Activated CD4-positive, alpha-beta T cell treated with anti-CD3 and anti-CD28 coated beads, Interleukin-2, amount 10 ng/mL, durations not matched to agents 7 days and 5 days (primary cell): Measurements from ENCODE around the gene ALDH1L1. TPM values are rescaled to one million over a fixed set of nuclear protein-coding genes. Genes with fewer than 3 reads are reported as not detected.

Source experiments
- CTCF ChIA-PET: fragments of 350-600 bp; sonication (Branson Sonifier 250); formaldehyde crosslinking; loops from one replicate; lab custom pipeline; 2021; ENCODE audit warnings: antibody characterized with exemption; lab: Charles Lee
- POLR2A ChIA-PET: fragments of 350-600 bp; sonication (Branson Sonifier 250); formaldehyde crosslinking; loops from one replicate; lab custom pipeline; 2021; ENCODE audit warnings: antibody characterized with exemption; lab: Charles Lee
- DNase-seq: peaks from one replicate; pipeline ENCODE4 v3.0.0-alpha.2; 2020
- H3K27ac Mint-ChIP-seq: one replicate; pipeline ENCODE4 v1.8.0; 2021; ENCODE audit warnings: mild to moderate bottlenecking, moderate library complexity, mixed read lengths
- H3K27me3 Mint-ChIP-seq: one replicate; pipeline ENCODE4 v1.8.0; 2021; ENCODE audit warnings: mixed read lengths
- H3K36me3 Mint-ChIP-seq: one replicate; pipeline ENCODE4 v1.8.0; 2021; ENCODE audit warnings: low read depth, mixed read lengths
- H3K4me1 Mint-ChIP-seq: one replicate; pipeline ENCODE4 v1.8.0; 2021; ENCODE audit warnings: mixed read lengths
- H3K4me3 Mint-ChIP-seq: one replicate; pipeline ENCODE4 v1.8.0; 2021; ENCODE audit warnings: mild to moderate bottlenecking, moderate library complexity, mixed read lengths
- H3K9me3 Mint-ChIP-seq: one replicate; pipeline ENCODE4 v1.8.0; 2021; ENCODE audit warnings: mixed read lengths
- total RNA-seq, 2 experiments: library from RNA; stranded (reverse); gene quantifications; one replicate each; pipeline ENCODE4 v1.2.3, GENCODE V29; 2021

Gene ALDH1L1
- total RNA-seq, 2 experiments from 2014 or later: not detected

DNA sequence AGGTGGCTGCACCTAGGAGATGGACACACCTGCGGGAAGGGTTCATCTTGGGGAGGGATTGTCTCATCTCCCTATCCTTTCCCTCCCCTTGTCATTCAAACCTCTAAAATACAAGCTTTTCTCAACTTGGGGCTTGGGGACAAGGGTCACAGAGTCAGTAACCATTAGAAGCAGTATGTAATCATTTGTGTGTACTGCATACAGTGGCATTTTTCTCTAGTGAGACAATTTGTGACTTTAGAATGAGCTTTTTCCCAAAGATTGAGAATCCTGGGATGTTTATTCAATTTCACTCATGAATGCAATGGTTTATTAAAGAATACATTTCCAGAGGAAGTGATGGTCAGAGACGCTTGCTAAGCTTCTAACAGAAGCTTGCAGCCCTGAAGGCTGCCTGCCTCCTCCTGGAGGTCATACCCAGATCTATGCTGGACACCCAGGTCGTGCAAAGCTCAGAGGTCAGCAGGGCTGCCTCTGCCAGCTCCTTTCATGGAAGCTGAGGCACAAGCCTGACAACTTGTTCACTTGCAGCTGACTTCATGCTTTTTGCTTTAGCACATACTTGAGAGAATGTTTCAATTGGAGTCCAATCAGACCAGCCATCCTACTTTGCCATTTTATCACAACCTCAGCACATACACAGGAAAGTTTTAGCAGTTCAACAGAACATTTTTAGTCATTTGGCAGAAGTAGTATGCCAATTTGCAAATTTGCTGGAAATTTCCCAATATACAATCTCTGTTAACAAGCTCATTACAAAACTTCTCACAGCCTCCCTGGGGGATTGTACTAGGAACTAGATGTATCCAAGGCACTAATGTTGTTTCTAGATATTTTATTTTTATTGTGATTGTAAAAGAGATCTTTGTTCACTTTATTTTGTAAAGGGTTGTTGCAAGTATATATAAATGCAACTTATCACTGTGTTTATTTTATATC lies 25.6 kb upstream of the ALDH1L1 start:
- no peaks in the 10 kb centered on the region for H3K4me1 Mint-ChIP-seq
- ChIA-PET POLR2A (no interaction called here), CTCF (no interaction called here)
- H3K27me3 Mint-ChIP-seq: peaks cover 11% of the 10 kb centered on the region
- H3K27ac Mint-ChIP-seq: no peak overlapping the region
- H3K9me3 Mint-ChIP-seq: no peaks in the 10 kb centered on the region
- H3K4me3 Mint-ChIP-seq: no peak overlapping the region
- DNase-seq: no peak
- H3K36me3 Mint-ChIP-seq: no peaks in the 10 kb centered on the region

GRCh38 chr3:126202680-126203079 lies 22.3 kb upstream of the ALDH1L1 start:
- Mint-ChIP-seq H3K4me1 (no peaks in the 10 kb centered on the region), H3K36me3 (no peaks in the 10 kb centered on the region), H3K27ac (no peak overlapping the region), H3K27me3 (peaks cover 10% of the 10 kb centered on the region), H3K4me3 (no peak overlapping the region), H3K9me3 (no peaks in the 10 kb centered on the region)
- ChIA-PET POLR2A (no interaction called here), CTCF (interaction anchor here (0.7 kb wide), 1 partner anchor 1320 kb away, joined by 3 read pairs; no protein-coding TSS in a partner anchor)
- no peak for DNase-seq

DNA sequence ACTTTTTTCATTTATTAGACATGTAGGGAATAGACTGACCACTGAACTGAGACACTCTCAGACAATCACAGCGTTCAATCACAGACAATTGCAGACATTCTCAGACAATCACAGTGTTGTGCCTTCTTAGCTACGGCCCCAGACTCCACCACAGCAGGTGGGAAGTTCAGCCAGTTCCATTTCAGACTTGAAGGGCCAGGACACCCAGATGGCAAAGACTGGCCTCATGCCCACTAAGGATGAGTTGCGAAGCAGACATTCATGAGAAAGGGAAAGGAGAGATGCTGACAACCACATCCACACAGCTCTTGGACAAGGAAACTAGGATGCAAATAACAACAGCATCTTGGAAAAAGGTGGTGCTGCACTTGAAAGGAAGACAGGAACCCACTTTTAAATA lies 21.9 kb upstream of the ALDH1L1 start:
- no peak for DNase-seq
- Mint-ChIP-seq H3K27me3 (peaks cover 10% of the 10 kb centered on the region), H3K4me1 (no peaks in the 10 kb centered on the region), H3K4me3 (no peak overlapping the region), H3K9me3 (no peaks in the 10 kb centered on the region), H3K27ac (no peak overlapping the region), H3K36me3 (no peaks in the 10 kb centered on the region)
- ChIA-PET CTCF (interaction anchor here (0.7 kb wide), 1 partner anchor 1320 kb away, joined by 3 read pairs; no protein-coding TSS in a partner anchor), POLR2A (no interaction called here)

DNA sequence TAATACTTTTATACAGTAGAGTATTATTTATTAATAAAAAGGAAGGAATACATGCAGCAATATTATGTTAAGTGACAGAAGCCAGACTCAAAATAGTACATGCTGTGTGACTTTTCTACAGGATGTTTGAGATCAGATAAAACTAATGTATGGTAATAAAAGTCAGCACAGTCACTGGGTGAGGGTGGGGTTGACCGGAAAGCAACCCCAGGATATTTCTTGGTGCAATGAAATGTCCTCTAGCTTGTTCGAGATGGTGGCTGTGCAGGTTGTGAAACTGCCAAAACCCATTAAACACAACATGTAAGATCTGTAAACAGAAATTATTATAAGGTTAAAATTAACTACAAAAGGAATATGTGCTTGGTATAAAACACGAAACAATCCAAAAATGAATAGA lies 20.8 kb upstream of the ALDH1L1 start:
- CTCF ChIA-PET: no interaction called here
- Mint-ChIP-seq H3K27me3 (peaks cover 10% of the 10 kb centered on the region), H3K9me3 (peaks cover 3% of the 10 kb centered on the region), H3K4me1 (no peaks in the 10 kb centered on the region), H3K27ac (no peak overlapping the region), H3K4me3 (no peak overlapping the region), H3K36me3 (no peaks in the 10 kb centered on the region)
- POLR2A ChIA-PET: no interaction called here
- DNase-seq: no peak

GRCh38 chr3:126200534-126200933 lies 20.1 kb upstream of the ALDH1L1 start:
- ChIA-PET POLR2A (no interaction called here), CTCF (interaction anchor here (1.2 kb wide), 1 partner anchor 9 kb away, joined by 3 read pairs; no protein-coding TSS in a partner anchor)
- peaks cover 10% of the 10 kb centered on the region for H3K27me3 Mint-ChIP-seq
- H3K4me1 Mint-ChIP-seq: no peaks in the 10 kb centered on the region
- DNase-seq: no peak
- H3K36me3 Mint-ChIP-seq: no peaks in the 10 kb centered on the region
- H3K27ac Mint-ChIP-seq: no peak overlapping the region
- no peak overlapping the region for H3K4me3 Mint-ChIP-seq
- H3K9me3 Mint-ChIP-seq: peaks cover 3% of the 10 kb centered on the region

DNA sequence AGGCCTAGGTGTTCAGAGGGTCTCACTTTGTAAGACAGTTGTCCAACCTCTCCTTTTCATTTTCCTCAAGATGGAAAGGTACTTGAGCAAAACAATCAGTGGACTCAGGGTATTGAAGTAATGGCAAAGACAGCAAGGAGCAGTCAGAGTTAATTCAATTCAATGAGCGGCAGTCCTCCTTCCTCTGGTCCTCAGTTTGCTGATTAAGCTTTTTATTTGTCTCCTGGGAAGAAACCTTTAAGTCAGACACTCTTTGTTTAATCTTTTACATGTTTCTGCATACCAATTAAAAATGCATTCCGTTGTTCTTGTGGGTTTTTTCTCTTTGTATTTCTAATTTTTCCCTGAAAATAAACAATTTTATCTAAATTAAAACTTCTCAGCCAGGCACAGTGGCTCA lies 18.9 kb upstream of the ALDH1L1 start:
- no peak for DNase-seq
- no peaks in the 10 kb centered on the region for H3K36me3 Mint-ChIP-seq
- H3K27ac Mint-ChIP-seq: no peak overlapping the region
- H3K4me3 Mint-ChIP-seq: no peak overlapping the region
- POLR2A ChIA-PET: no interaction called here
- H3K9me3 Mint-ChIP-seq: peaks cover 12% of the 10 kb centered on the region
- H3K27me3 Mint-ChIP-seq: peaks cover 7% of the 10 kb centered on the region
- H3K4me1 Mint-ChIP-seq: no peaks in the 10 kb centered on the region
- CTCF ChIA-PET: interaction anchor here (1.0 to 1.6 kb wide), 4 partner anchors 9 to 32 kb away, joined by 3 to 6 read pairs (median 3); no protein-coding TSS in a partner anchor

DNA sequence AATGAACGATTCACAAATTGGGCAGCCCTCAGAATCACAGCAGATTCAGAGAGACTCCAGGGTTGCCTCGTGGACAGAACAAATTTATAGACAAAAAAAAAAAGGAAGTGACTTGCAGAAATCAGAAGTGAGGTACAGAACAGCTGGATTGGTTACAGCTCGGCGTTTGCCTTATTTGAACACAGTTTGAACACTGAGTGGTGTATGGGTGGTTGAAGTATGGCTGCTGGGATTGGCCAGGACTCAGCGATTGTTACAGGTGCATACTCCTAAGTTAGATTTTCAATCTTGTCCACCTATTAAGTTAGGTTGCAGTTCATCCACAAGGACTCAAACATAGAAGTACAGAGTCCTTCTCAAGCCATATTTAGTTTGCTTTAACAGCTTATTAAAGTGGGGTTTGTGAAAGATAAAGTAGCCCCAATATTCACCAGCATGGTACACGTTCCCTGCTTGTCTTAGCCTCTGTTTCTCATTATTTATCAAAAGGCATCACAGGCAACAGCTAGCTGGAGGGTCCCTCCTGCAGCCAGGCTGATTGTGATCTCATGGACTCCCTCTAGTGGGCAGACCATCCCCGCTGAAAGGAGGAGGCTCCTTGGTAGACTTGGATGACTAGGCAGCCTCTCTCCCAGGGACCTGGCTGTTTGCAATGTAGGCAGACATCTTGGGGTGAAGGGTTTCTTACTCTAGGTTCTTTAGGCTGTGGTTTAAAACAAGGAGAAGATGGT lies 17.6 kb upstream of the ALDH1L1 start:
- H3K36me3 Mint-ChIP-seq: no peaks in the 10 kb centered on the region
- peaks cover 12% of the 10 kb centered on the region for H3K9me3 Mint-ChIP-seq
- peak; percentile 39 for DNase-seq
- no peak overlapping the region for H3K4me3 Mint-ChIP-seq
- no peak overlapping the region for H3K27ac Mint-ChIP-seq
- ChIA-PET CTCF (interaction anchor here (1.0 to 1.7 kb wide), 4 partner anchors 10 to 31 kb away, joined by 3 to 6 read pairs (median 4); no protein-coding TSS in a partner anchor), POLR2A (no interaction called here)
- H3K27me3 Mint-ChIP-seq: peaks cover 7% of the 10 kb centered on the region
- no peaks in the 10 kb centered on the region for H3K4me1 Mint-ChIP-seq

DNA sequence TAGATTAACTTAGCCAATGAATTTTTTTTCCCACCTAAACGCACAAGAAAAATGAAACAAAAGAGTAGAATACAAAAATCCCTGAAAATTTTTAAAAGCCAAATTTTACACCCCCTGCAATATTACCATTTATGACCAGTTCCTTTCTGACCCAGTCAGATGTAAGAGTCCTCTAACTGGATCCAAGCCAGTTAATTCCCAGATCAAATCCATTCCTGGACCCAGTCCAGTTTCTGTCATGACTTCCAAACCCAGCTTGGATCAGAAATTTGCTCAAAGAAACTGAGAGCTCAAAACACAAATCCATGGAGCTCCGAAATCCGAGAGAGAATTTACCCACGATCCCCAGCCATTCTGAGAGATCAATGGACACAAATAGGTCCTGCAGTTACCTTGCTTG lies 17.0 kb upstream of the ALDH1L1 start:
- ChIA-PET POLR2A (no interaction called here), CTCF (interaction anchor here (1.7 kb wide), 1 partner anchor 13 kb away, joined by 5 read pairs; no protein-coding TSS in a partner anchor)
- DNase-seq: no peak
- no peak overlapping the region for H3K27ac Mint-ChIP-seq
- H3K36me3 Mint-ChIP-seq: no peaks in the 10 kb centered on the region
- H3K9me3 Mint-ChIP-seq: peaks cover 12% of the 10 kb centered on the region
- H3K27me3 Mint-ChIP-seq: peaks cover 9% of the 10 kb centered on the region
- no peak overlapping the region for H3K4me3 Mint-ChIP-seq
- no peaks in the 10 kb centered on the region for H3K4me1 Mint-ChIP-seq

- CTCF ChIA-PET: no interaction called here
- no peak overlapping the region for H3K4me3 Mint-ChIP-seq
- DNase-seq: no peak
- H3K27ac Mint-ChIP-seq: no peak overlapping the region
- POLR2A ChIA-PET: no interaction called here
- H3K4me1 Mint-ChIP-seq: no peaks in the 10 kb centered on the region
- H3K9me3 Mint-ChIP-seq: peaks cover 15% of the 10 kb centered on the region
- H3K27me3 Mint-ChIP-seq: peaks cover 6% of the 10 kb centered on the region
- H3K36me3 Mint-ChIP-seq: no peaks in the 10 kb centered on the region
Observed at GRCh38 chr3:126194713-126195305, 14.4 kb upstream of the ALDH1L1 start.

- Mint-ChIP-seq H3K9me3 (peaks cover 12% of the 10 kb centered on the region), H3K4me1 (no peaks in the 10 kb centered on the region), H3K36me3 (no peaks in the 10 kb centered on the region), H3K27ac (no peak overlapping the region), H3K27me3 (peaks cover 10% of the 10 kb centered on the region), H3K4me3 (no peak overlapping the region)
- ChIA-PET CTCF (no interaction called here), POLR2A (no interaction called here)
- DNase-seq: no peak
Observed at GRCh38 chr3:126191246-126191645, 10.9 kb upstream of the ALDH1L1 start.

GRCh38 chr3:126187920-126188319 lies 7.5 kb upstream of the ALDH1L1 start:
- CTCF ChIA-PET: no interaction called here
- no peak overlapping the region for H3K27ac Mint-ChIP-seq
- H3K4me3 Mint-ChIP-seq: no peak overlapping the region
- H3K4me1 Mint-ChIP-seq: no peaks in the 10 kb centered on the region
- H3K27me3 Mint-ChIP-seq: peaks cover 14% of the 10 kb centered on the region
- POLR2A ChIA-PET: no interaction called here
- no peak for DNase-seq
- peaks cover 3% of the 10 kb centered on the region for H3K9me3 Mint-ChIP-seq
- no peaks in the 10 kb centered on the region for H3K36me3 Mint-ChIP-seq

GRCh38 chr3:126186749-126187148 lies 6.4 kb upstream of the ALDH1L1 start:
- DNase-seq: no peak
- no peak overlapping the region for H3K27ac Mint-ChIP-seq
- CTCF ChIA-PET: no interaction called here
- H3K4me1 Mint-ChIP-seq: no peaks in the 10 kb centered on the region
- H3K9me3 Mint-ChIP-seq: no peaks in the 10 kb centered on the region
- H3K4me3 Mint-ChIP-seq: no peak overlapping the region
- peaks cover 18% of the 10 kb centered on the region for H3K27me3 Mint-ChIP-seq
- no peaks in the 10 kb centered on the region for H3K36me3 Mint-ChIP-seq
- POLR2A ChIA-PET: no interaction called here
